Natural killer cell (primary cell): ENCODE measurements around the gene DYNLT2B. TPM values are rescaled to one million over a fixed set of nuclear protein-coding genes. Genes with fewer than 3 reads are reported as not detected.
A peak's percentile ranks its signal among the peaks of the same experiment; 100 is the strongest.
"Not testable (repeated sequence)": the region's sequence is repeated elsewhere in the genome, so short reads cannot be mapped to it uniquely, and the experiment has no call there.

Experiments
- ATAC-seq, 3 donors: fragments of 150-1000 bp in 2 of 3; fragments of 200-7000 bp in 1 of 3; cut with Tn5 transposase; 1 replicate in 1 of 3; 2 replicates in 2 of 3; pipeline ENCODE4 v1.10.0; 2021; ENCODE audit warnings: mild to moderate bottlenecking in 2 of 3, moderate library complexity in 2 of 3
- DNase-seq, 2 donors: peaks; one replicate each; pipeline versions ENCODE4 v3.0.0 to v3.0.0-alpha.2; 2013 to 2021; ENCODE audit warnings: mixed read lengths in 1 of 2
- H3K27ac ChIP-seq: one replicate; pipeline ENCODE4 v1.5.1; 2013; ENCODE audit warnings: mild to moderate bottlenecking, low read length
- H3K27me3 ChIP-seq: one replicate; pipeline ENCODE4 v1.6.1; 2013; ENCODE audit warnings: low read length; ENCODE audit not compliant: control insufficient read depth, insufficient read depth
- H3K36me3 ChIP-seq: one replicate; pipeline ENCODE4 v1.6.1; 2013; ENCODE audit warnings: low read length; ENCODE audit not compliant: control insufficient read depth, insufficient read depth
- H3K4me1 ChIP-seq: one replicate; pipeline ENCODE4 v1.6.1; 2013; ENCODE audit warnings: low read length; ENCODE audit not compliant: control insufficient read depth, insufficient read depth
- H3K4me3 ChIP-seq: one replicate; pipeline ENCODE4 v1.5.1; 2013; ENCODE audit warnings: low read length
- H3K9me3 ChIP-seq: one replicate; pipeline ENCODE4 v1.6.1; 2013; ENCODE audit warnings: low read length; ENCODE audit not compliant: control insufficient read depth, insufficient read depth
- H3K27ac Mint-ChIP-seq, 2 donors: one replicate each; pipeline ENCODE4 v1.8.0; 2022; ENCODE audit warnings: mild to moderate bottlenecking in 2 of 2, mixed read lengths in 2 of 2, moderate library complexity in 1 of 2
- H3K27me3 Mint-ChIP-seq, 2 donors: one replicate each; pipeline ENCODE4 v1.8.0; 2022; ENCODE audit warnings: low read depth in 2 of 2, mixed read lengths in 2 of 2
- H3K36me3 Mint-ChIP-seq: one replicate; pipeline ENCODE4 v1.8.0; 2022; ENCODE audit warnings: mixed read lengths
- H3K4me1 Mint-ChIP-seq, 2 donors: one replicate each; pipeline ENCODE4 v1.8.0; 2022; ENCODE audit warnings: mixed read lengths in 2 of 2
- H3K4me3 Mint-ChIP-seq: one replicate; pipeline ENCODE4 v1.8.0; 2022; ENCODE audit warnings: mild to moderate bottlenecking, moderate library complexity, mixed read lengths
- H3K9me3 Mint-ChIP-seq, 2 donors: one replicate each; pipeline ENCODE4 v1.8.0; 2022; ENCODE audit warnings: mixed read lengths in 2 of 2
- CTCF ChIP-seq: fragments of 200-600 bp; IDR thresholded peaks from one replicate; pipeline ENCODE4 v1.8.0; 2022; ENCODE audit warnings: antibody characterized with exemption
- WGBS: methylation state at CpG from one replicate; pipeline ENCODE4 v1.1.7; 2013; ENCODE audit warnings: missing lambda C conversion rate; ENCODE audit not compliant: insufficient coverage; 5-methylcytosine and 5-hydroxymethylcytosine counted together
- intact Hi-C: fragments of 100-400 bp; cut with micrococcal nuclease; formaldehyde crosslinking; loops from one replicate; pipeline ENCODE4 v1.14.2; 2022
- total RNA-seq, 4 donors: library from RNA; stranded (reverse); fragments of 120-200 nt in 1 of 4; gene quantifications; one replicate each; pipeline versions ENCODE4 v1.2.3 to v1.2.4, GENCODE V29; 2013 to 2022

Gene DYNLT2B
- total RNA-seq, 3 donors from 2014 or later (not counting 1 experiment from before 2014, with no cell fraction given), result 3.6 to 7.3 (median 5.4) TPM

GRCh38 chr3:196246612-196247308 lies 71.3 kb downstream of the DYNLT2B start:
- Histone ChIP-seq H3K27ac (no peak overlapping the region), H3K36me3 (peaks cover 27% of the 10 kb centered on the region), H3K4me1 (no peaks in the 10 kb centered on the region), H3K4me3 (no peak overlapping the region), H3K9me3 (no peaks in the 10 kb centered on the region), H3K27me3 (no peaks in the 10 kb centered on the region)
- no peaks in the 10 kb centered on the region for H3K9me3 Mint-ChIP-seq
- H3K4me3 Mint-ChIP-seq, result peak overlapping the region; percentile 9
- peaks cover 6% of the 10 kb centered on the region for H3K36me3 Mint-ChIP-seq
- DNase-seq, result peak in 1 of 2 donors; percentile 35
- intact Hi-C loops, result no loop called here
- H3K4me1 Mint-ChIP-seq, result peaks cover 6 to 18% of the 10 kb centered on the region in 2 donors
- H3K27ac Mint-ChIP-seq, result peak overlapping the region in 1 of 2 donors; percentile 61
- no peak for TF ChIP-seq CTCF
- peak; percentile 18 to 77 (median 60) for ATAC-seq
- H3K27me3 Mint-ChIP-seq, result no peaks in the 10 kb centered on the region
- 87% methylated on average over 10 of the region's 13 CpGs for WGBS

- peaks cover 47% of the 10 kb centered on the region for H3K36me3 ChIP-seq
- H3K36me3 Mint-ChIP-seq, H3K27me3 ChIP-seq, H3K4me3 Mint-ChIP-seq, H3K27me3 Mint-ChIP-seq, H3K27ac Mint-ChIP-seq, H3K9me3 ChIP-seq, H3K4me3 ChIP-seq, H3K27ac ChIP-seq, ATAC-seq, intact Hi-C loops, H3K9me3 Mint-ChIP-seq, H3K4me1 ChIP-seq, DNase-seq: not testable (repeated sequence)
- 98% methylated on average over 34 of the region's 34 CpGs for WGBS
- H3K4me1 Mint-ChIP-seq, result peaks cover 6 to 18% of the 10 kb centered on the region in 2 donors
These were observed 73.9 kb downstream of the DYNLT2B start for GRCh38 chr3:196244166-196244565.

GRCh38 chr3:196241704-196242103 lies 76.3 kb downstream of the DYNLT2B start:
- peaks cover 49% of the 10 kb centered on the region for H3K36me3 ChIP-seq
- no peak overlapping the region for H3K4me3 Mint-ChIP-seq
- H3K27ac ChIP-seq, result no peak overlapping the region
- 97% methylated on average over 8 of the region's 8 CpGs for WGBS
- TF ChIP-seq CTCF, result no peak
- no peak overlapping the region for H3K27ac Mint-ChIP-seq
- intact Hi-C loops, result no loop called here
- H3K9me3 ChIP-seq, result no peaks in the 10 kb centered on the region
- H3K27me3 ChIP-seq, result no peaks in the 10 kb centered on the region
- peaks cover 7% of the 10 kb centered on the region for H3K4me1 ChIP-seq
- no peak overlapping the region for H3K4me3 ChIP-seq
- no peaks in the 10 kb centered on the region for H3K27me3 Mint-ChIP-seq
- no peaks in the 10 kb centered on the region for H3K9me3 Mint-ChIP-seq
- DNase-seq, result no peak
- H3K36me3 Mint-ChIP-seq, result peaks cover 6% of the 10 kb centered on the region
- H3K4me1 Mint-ChIP-seq, result peaks cover 17 to 18% of the 10 kb centered on the region in 2 donors
- ATAC-seq, result no peak

Other genes with a start within 250 kb of the DYNLT2B start
- gene TFRC, start 236.2 kb downstream of the DYNLT2B start, total RNA-seq, result 100 to 1,000 TPM in 1 of 3 donors, 10 to 100 TPM in 2; 74.3 to 111 (median 78.3) TPM
- gene ZDHHC19, start 106.8 kb downstream of the DYNLT2B start, total RNA-seq, result not detected
- not detected for gene SLC51A, start 101.7 kb downstream of the DYNLT2B start, total RNA-seq
- gene PCYT1A, start 30.5 kb downstream of the DYNLT2B start, total RNA-seq, result 100 to 1,000 TPM; 105 to 123 (median 110) TPM
- gene TM4SF19, start 20.1 kb upstream of the DYNLT2B start, total RNA-seq, result 1 to 10 TPM; 3.2 to 8.0 (median 7.1) TPM
- 10 to 100 TPM; 82.0 to 97.2 (median 82.4) TPM for gene UBXN7, start 114.2 kb upstream of the DYNLT2B start, total RNA-seq
- gene RNF168, start 185.5 kb upstream of the DYNLT2B start, total RNA-seq, result 10 to 100 TPM; 34.5 to 45.0 (median 42.0) TPM
- gene SMCO1, start 197.1 kb upstream of the DYNLT2B start, total RNA-seq, result not detected